Esophagus (tissue), 2 donors: ENCODE data around the gene UST. TPM values are rescaled to one million over a fixed set of nuclear protein-coding genes. Genes with fewer than 3 reads are reported as not detected.

Source experiments
- H3K27ac ChIP-seq, 2 donors: one replicate each; pipeline ENCODE4 v1.5.1; 2013; ENCODE audit warnings: low read depth in 2 of 2, mild to moderate bottlenecking in 2 of 2, inconsistent platforms in 1 of 2, low read length in 1 of 2, moderate library complexity in 1 of 2
- H3K27me3 ChIP-seq, 2 donors: one replicate each; pipeline ENCODE4 v1.6.1; 2013; ENCODE audit warnings: low read length in 2 of 2, control low read depth in 1 of 2, mild to moderate bottlenecking in 1 of 2; ENCODE audit not compliant: insufficient read depth in 2 of 2, control insufficient read depth in 1 of 2
- H3K36me3 ChIP-seq, 2 donors: one replicate each; pipeline ENCODE4 v1.6.1; 2013; ENCODE audit warnings: low read length in 1 of 2; ENCODE audit not compliant: control insufficient read depth in 2 of 2, insufficient read depth in 2 of 2
- H3K4me1 ChIP-seq, 2 donors: one replicate each; pipeline ENCODE4 v1.6.1; 2013; ENCODE audit warnings: low read length in 1 of 2; ENCODE audit not compliant: control insufficient read depth in 2 of 2, insufficient read depth in 2 of 2
- H3K4me3 ChIP-seq, 2 donors: one replicate each; pipeline ENCODE4 v1.5.1; 2013; ENCODE audit warnings: low read length in 2 of 2, mild to moderate bottlenecking in 2 of 2, low read depth in 1 of 2, moderate library complexity in 1 of 2
- H3K9me3 ChIP-seq, 2 donors: one replicate each; pipeline ENCODE4 v1.6.1; 2013; ENCODE audit warnings: mild to moderate bottlenecking in 2 of 2, low read depth in 1 of 2, low read length in 1 of 2, moderate library complexity in 1 of 2; ENCODE audit not compliant: control insufficient read depth in 2 of 2, insufficient read depth in 1 of 2
- WGBS, 2 donors: extraction: QIAGEN DNeasy Blood & Tissue Kit; methylation state at CpG; one replicate each; pipeline ENCODE4 v1.1.7; 2013; 5-methylcytosine and 5-hydroxymethylcytosine counted together
- polyA plus RNA-seq, 2 donors: library from polyadenylated mRNA; stranded (reverse); fragments of 200-250 nt; gene quantifications; one replicate each; pipeline ENCODE4 v1.2.3, GENCODE V29; 2013
- donor health status: healthy with polysubstance abuse.
- donor health status: Bipolar disorder and iron deficiency.

Gene UST
- polyA plus RNA-seq, 2 donors, result 1.7 to 2.4 TPM

GRCh38 chr6:148814082-148814790, 67.4 kb downstream of the UST start:
- Histone ChIP-seq H3K27ac (no peak overlapping the region), H3K9me3 (no peaks in the 10 kb centered on the region), H3K4me3 (no peak overlapping the region), H3K36me3 (no peaks in the 10 kb centered on the region), H3K4me1 (peaks cover 0 to 2% of the 10 kb centered on the region in 2 donors), H3K27me3 (no peaks in the 10 kb centered on the region)
- 59 to 73% methylated on average over 5 of the region's 5 CpGs for WGBS, 2 donors

GRCh38 chr6:148814869-148815268, 68.0 kb downstream of the UST start:
- WGBS, 2 donors, result 95% methylated on average over 2 of the region's 2 CpGs
- no peak overlapping the region for H3K27ac ChIP-seq
- H3K27me3 ChIP-seq, result no peaks in the 10 kb centered on the region
- no peak overlapping the region for H3K4me3 ChIP-seq
- peaks cover 0 to 2% of the 10 kb centered on the region in 2 donors for H3K4me1 ChIP-seq
- H3K36me3 ChIP-seq, result no peaks in the 10 kb centered on the region
- H3K9me3 ChIP-seq, result no peaks in the 10 kb centered on the region

GRCh38 chr6:148816117-148816516, 69.3 kb downstream of the UST start:
- no peaks in the 10 kb centered on the region for H3K9me3 ChIP-seq
- no peak overlapping the region for H3K27ac ChIP-seq
- no peak overlapping the region for H3K4me3 ChIP-seq
- peaks cover 0 to 2% of the 10 kb centered on the region in 2 donors for H3K4me1 ChIP-seq
- H3K36me3 ChIP-seq, result no peaks in the 10 kb centered on the region
- no peaks in the 10 kb centered on the region for H3K27me3 ChIP-seq

GRCh38 chr6:148817689-148818088, 70.9 kb downstream of the UST start:
- H3K9me3 ChIP-seq, result no peaks in the 10 kb centered on the region
- no peaks in the 10 kb centered on the region for H3K27me3 ChIP-seq
- H3K36me3 ChIP-seq, result no peaks in the 10 kb centered on the region
- H3K4me3 ChIP-seq, result no peak overlapping the region
- 84 to 91% methylated on average over 3 of the region's 3 CpGs for WGBS, 2 donors
- peaks cover 0 to 2% of the 10 kb centered on the region in 2 donors for H3K4me1 ChIP-seq
- H3K27ac ChIP-seq, result no peak overlapping the region

- WGBS, 2 donors, result 44 to 69% methylated on average over 7 of the region's 7 CpGs
- no peaks in the 10 kb centered on the region for H3K9me3 ChIP-seq
Measured at GRCh38 chr6:148818939-148819575, 72.2 kb downstream of the UST start.

GRCh38 chr6:148819852-148820251, 73.0 kb downstream of the UST start:
- H3K27me3 ChIP-seq, result no peaks in the 10 kb centered on the region
- no peak overlapping the region for H3K27ac ChIP-seq
- H3K4me1 ChIP-seq, result peaks cover 0 to 2% of the 10 kb centered on the region in 2 donors
- no peaks in the 10 kb centered on the region for H3K9me3 ChIP-seq
- H3K4me3 ChIP-seq, result no peak overlapping the region
- H3K36me3 ChIP-seq, result no peaks in the 10 kb centered on the region
- 80 to 86% methylated on average over 6 of the region's 6 CpGs for WGBS, 2 donors

More at GRCh38 chr6:148818939-148819575, 72.2 kb downstream of the UST start:
- H3K36me3 ChIP-seq, result no peaks in the 10 kb centered on the region
- no peak overlapping the region for H3K4me3 ChIP-seq
- H3K27ac ChIP-seq, result no peak overlapping the region
- H3K4me1 ChIP-seq, result peaks cover 0 to 2% of the 10 kb centered on the region in 2 donors
- no peaks in the 10 kb centered on the region for H3K27me3 ChIP-seq

- H3K9me3 ChIP-seq, result no peaks in the 10 kb centered on the region
- no peaks in the 10 kb centered on the region for H3K27me3 ChIP-seq
- no peak overlapping the region for H3K4me3 ChIP-seq
- no peak overlapping the region for H3K27ac ChIP-seq
- no peaks in the 10 kb centered on the region for H3K36me3 ChIP-seq
- H3K4me1 ChIP-seq, result peaks cover 0 to 2% of the 10 kb centered on the region in 2 donors
Measured at GRCh38 chr6:148822819-148823218, 76.0 kb downstream of the UST start.

DNA sequence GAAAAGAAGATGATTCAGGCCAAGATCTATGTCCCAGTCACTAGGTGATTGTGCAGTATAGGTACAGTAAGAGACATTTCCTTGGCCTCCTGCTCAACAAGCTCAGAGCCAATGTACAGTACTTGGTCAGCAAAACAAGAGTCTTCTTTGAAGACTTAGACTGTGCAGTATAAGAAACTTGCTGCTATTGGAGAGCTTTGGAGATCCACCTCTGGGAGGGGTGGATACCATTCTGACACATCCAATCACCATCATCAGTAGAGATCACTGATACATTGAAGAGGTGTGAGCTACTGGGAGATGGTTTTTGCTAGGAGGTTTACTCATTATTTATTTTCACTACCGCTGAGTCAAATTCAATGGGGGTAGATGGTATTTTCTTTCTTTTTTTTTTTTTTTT, 77.5 kb downstream of the UST start:
- WGBS, 2 donors, result 95 to 100% methylated on average over 1 of the region's 1 CpG
- Histone ChIP-seq H3K36me3 (no peaks in the 10 kb centered on the region), H3K27me3 (no peaks in the 10 kb centered on the region), H3K4me1 (no peaks in the 10 kb centered on the region), H3K4me3 (no peak overlapping the region), H3K27ac (no peak overlapping the region), H3K9me3 (no peaks in the 10 kb centered on the region)

DNA sequence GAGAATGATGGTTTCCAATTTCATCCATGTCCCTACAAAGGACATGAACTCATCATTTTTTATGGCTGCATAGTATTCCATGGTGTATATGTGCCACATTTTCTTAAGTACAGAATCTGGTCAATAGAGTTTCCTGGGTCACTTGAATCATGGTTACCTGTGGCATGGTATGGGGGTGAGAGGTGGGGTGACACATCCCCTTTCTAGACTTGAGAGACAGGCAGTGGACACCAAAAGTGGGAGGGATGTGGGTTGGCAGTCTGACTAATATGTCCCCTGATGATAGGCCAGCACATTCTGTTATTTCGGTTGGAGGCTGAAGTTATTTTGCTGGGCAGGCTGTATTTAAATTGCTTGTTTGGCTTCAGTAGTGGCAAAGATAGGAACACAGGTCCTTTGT, 78.1 kb downstream of the UST start:
- no peaks in the 10 kb centered on the region for H3K9me3 ChIP-seq
- no peaks in the 10 kb centered on the region for H3K4me1 ChIP-seq
- H3K36me3 ChIP-seq, result no peaks in the 10 kb centered on the region
- H3K27me3 ChIP-seq, result no peaks in the 10 kb centered on the region
- WGBS, 2 donors, result 78 to 93% methylated on average over 1 of the region's 1 CpG
- H3K4me3 ChIP-seq, result no peak overlapping the region
- no peak overlapping the region for H3K27ac ChIP-seq

- H3K4me1 ChIP-seq, result no peaks in the 10 kb centered on the region
- H3K9me3 ChIP-seq, result no peaks in the 10 kb centered on the region
- 86 to 89% methylated on average over 2 of the region's 2 CpGs for WGBS, 2 donors
- H3K27ac ChIP-seq, result no peak overlapping the region
- no peaks in the 10 kb centered on the region for H3K27me3 ChIP-seq
- no peaks in the 10 kb centered on the region for H3K36me3 ChIP-seq
- no peak overlapping the region for H3K4me3 ChIP-seq
Measured at GRCh38 chr6:148825492-148825891, 78.7 kb downstream of the UST start.
